ENCODE data around the gene AZI2. TPM values are rescaled to one million over a fixed set of nuclear protein-coding genes. Genes with fewer than 3 reads are reported as not detected.

The AZI2 gene
- total and polyA plus RNA-seq, 7 experiments from 2014 or later, result 39.2 to 54.0 (median 41.2) TPM

DNA sequence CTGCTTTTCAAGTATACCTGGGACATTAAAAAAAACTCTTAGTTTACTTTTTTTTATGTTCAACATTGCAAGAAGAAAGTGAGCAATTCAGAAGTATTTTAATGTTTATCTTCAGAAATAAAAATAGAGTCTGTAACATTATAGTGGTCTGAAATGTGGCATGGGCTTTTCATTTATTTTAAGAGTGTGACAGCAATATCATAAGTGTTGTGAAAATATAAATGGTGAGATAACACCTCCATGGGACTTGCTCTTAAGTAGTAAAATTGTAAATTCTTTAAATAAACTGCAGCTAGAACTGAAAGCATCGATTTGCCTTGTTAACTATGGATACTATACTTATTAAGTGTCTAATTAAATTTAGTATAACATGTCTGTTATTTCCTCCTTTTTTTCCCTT is 48.9 kb downstream of the AZI2 start:
- Mint-ChIP-seq H3K4me3 (no peak overlapping the region), H3K4me1 (peaks cover 12 to 29% (median 15%) of the 10 kb centered on the region in 7 donors)

DNA sequence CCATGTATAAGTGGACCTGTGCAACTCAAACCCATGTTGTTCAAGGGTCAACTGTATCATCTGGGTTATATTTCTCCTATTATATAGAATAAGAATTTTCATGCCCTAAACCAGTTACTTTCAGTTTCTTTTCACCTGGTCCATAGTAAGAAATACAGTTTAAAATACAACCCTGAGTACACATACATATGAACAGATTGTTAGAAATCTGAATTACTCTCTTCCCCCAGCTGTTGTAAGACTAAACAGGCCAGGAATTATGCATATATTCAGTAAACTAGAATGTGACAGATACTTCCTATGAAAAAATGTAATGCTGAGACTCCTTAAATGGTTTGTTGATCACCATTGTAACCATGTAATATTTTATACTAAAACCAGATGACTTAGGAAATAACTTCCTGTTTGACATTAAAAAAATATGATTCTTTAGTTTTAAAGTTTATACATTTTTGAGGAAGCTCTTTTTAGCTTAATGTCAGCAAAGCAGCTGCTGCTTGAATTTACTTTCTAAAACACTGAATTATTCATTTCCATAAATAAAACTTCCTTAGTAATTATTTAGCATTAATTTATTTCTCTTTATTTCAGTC is 52.6 kb downstream of the AZI2 start:
- Mint-ChIP-seq H3K27ac (peak overlapping the region in 2 of 9 donors; percentile 11 to 75), H3K9me3 (peaks cover 0 to 1% (median 0%) of the 10 kb centered on the region in 11 donors), H3K36me3 (peaks cover 0 to 26% (median 9%) of the 10 kb centered on the region in 5 donors), H3K4me3 (peak overlapping the region in 5 of 10 donors; percentile 2 to 51 (median 23)), H3K4me1 (peaks cover 15 to 38% (median 22%) of the 10 kb centered on the region in 7 donors), H3K27me3 (no peaks in the 10 kb centered on the region)
- H3K4me1 ChIP-seq (ENCODE audit: control insufficient read depth in 2 of 2, insufficient read depth in 2 of 2, low read length in 2 of 2), result peaks cover 0 to 16% of the 10 kb centered on the region in 2 donors
- no peaks in the 10 kb centered on the region for H3K36me3 ChIP-seq (ENCODE audit: control insufficient read depth in 2 of 3, insufficient read depth in 3 of 3, low read length in 3 of 3)
- intact Hi-C loops (cut with micrococcal nuclease), result loop anchor here in 1 of 2 donors (2.0 kb wide), 1 partner anchor 21 kb away; no protein-coding TSS in a partner anchor
- CTCF ChIA-PET, result interaction anchor here (1.0 kb wide), 1 partner anchor 32 kb away, joined by 3 read pairs; no protein-coding TSS in a partner anchor
- H3K4me3 ChIP-seq (ENCODE audit: low read length), result peak overlapping the region; percentile 19
- DNase-seq (no peak), ATAC-seq (peak; percentile 24)
- POLR2A ChIA-PET, result interaction anchor here (0.7 kb wide), 2 partner anchors 14 to 835 kb away, joined by 3 read pairs; no protein-coding TSS in a partner anchor
- no peaks in the 10 kb centered on the region for H3K9me3 ChIP-seq (ENCODE audit: control insufficient read depth in 2 of 3, low read length in 3 of 3)
- H3K27ac ChIP-seq (ENCODE audit: low read depth, low read length), result no peak overlapping the region
- H3K27me3 ChIP-seq (ENCODE audit: control insufficient read depth in 2 of 2, insufficient read depth in 2 of 2, low read length in 2 of 2), result no peaks in the 10 kb centered on the region

More for the DNA sequence above, 48.9 kb downstream of the AZI2 start:
- H3K27ac ChIP-seq (ENCODE audit: low read depth, low read length), result no peak overlapping the region
- H3K4me3 ChIP-seq (ENCODE audit: low read length), result no peak overlapping the region
- ATAC-seq, result no peak
- Mint-ChIP-seq H3K9me3 (no peaks in the 10 kb centered on the region), H3K36me3 (peaks cover 0 to 22% (median 5%) of the 10 kb centered on the region in 5 donors), H3K27ac (no peak overlapping the region), H3K27me3 (no peaks in the 10 kb centered on the region)
- H3K9me3 ChIP-seq (ENCODE audit: control insufficient read depth in 2 of 3, low read length in 3 of 3), result no peaks in the 10 kb centered on the region
- no peaks in the 10 kb centered on the region for H3K36me3 ChIP-seq (ENCODE audit: control insufficient read depth in 2 of 3, insufficient read depth in 3 of 3, low read length in 3 of 3)
- H3K27me3 ChIP-seq (ENCODE audit: control insufficient read depth in 2 of 2, insufficient read depth in 2 of 2, low read length in 2 of 2), result no peaks in the 10 kb centered on the region
- DNase-seq, result no peak
- ChIA-PET CTCF (no interaction called here), POLR2A (no interaction called here)
- intact Hi-C loops (cut with micrococcal nuclease), result no loop called here
- H3K4me1 ChIP-seq (ENCODE audit: control insufficient read depth in 2 of 2, insufficient read depth in 2 of 2, low read length in 2 of 2), result peaks cover 0 to 9% of the 10 kb centered on the region in 2 donors

DNA sequence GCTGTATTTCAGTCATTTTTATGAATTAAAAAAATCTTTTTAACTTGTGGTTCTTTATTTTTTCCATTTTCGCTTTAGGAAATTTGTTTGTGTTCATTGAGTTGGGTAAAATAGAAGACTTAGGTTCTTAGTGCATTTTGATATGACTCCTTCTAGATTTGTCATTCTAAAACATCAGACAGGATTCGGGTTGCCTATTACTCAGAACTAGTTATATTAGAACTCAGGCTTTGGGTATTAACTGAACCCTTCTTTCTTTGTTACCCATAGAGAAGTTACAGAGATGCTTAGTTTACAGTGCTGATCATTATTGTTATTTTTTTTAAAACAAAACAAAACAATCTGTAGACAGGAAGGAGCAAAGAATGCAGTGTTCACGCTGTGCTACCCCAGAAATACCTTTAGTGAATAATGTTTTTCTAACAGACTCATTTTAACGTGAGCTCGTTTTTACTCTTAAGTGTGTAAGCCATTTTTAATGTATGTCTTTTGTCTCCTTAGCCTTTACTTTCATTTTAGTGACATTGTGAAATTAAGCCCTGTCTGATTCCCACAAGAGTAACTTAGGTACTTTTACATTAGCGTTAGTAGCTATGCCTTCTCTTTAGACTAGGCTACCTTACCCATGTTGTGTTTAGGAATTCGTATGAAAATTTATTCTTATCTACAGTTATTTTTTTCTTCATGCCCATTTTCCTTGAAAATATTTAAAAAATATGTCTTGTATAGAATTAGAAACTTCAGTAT is 53.8 kb downstream of the AZI2 start:
- no peaks in the 10 kb centered on the region for H3K27me3 ChIP-seq (ENCODE audit: control insufficient read depth in 2 of 2, insufficient read depth in 2 of 2, low read length in 2 of 2)
- H3K27ac ChIP-seq (ENCODE audit: low read depth, low read length), result no peak overlapping the region
- DNase-seq (no peak), ATAC-seq (no peak)
- H3K4me3 ChIP-seq (ENCODE audit: low read length), result peak overlapping the region; percentile 19
- Mint-ChIP-seq H3K4me1 (peaks cover 18 to 30% (median 21%) of the 10 kb centered on the region in 7 donors), H3K9me3 (peaks cover 0 to 4% (median 0%) of the 10 kb centered on the region in 11 donors), H3K27me3 (no peaks in the 10 kb centered on the region), H3K36me3 (peaks cover 0 to 29% (median 15%) of the 10 kb centered on the region in 5 donors), H3K27ac (peak overlapping the region in 2 of 9 donors; percentile 14 to 75), H3K4me3 (peak overlapping the region in 1 of 10 donors; percentile 23)
- H3K4me1 ChIP-seq (ENCODE audit: control insufficient read depth in 2 of 2, insufficient read depth in 2 of 2, low read length in 2 of 2), result peaks cover 0 to 20% of the 10 kb centered on the region in 2 donors
- ChIA-PET POLR2A (no interaction called here), CTCF (interaction anchor here (0.6 to 0.7 kb wide), 3 partner anchors 53 to 569 kb away, joined by 3 to 4 read pairs (median 3); partner anchors contain the start of gene CMC1)
- no peaks in the 10 kb centered on the region for H3K9me3 ChIP-seq (ENCODE audit: control insufficient read depth in 2 of 3, low read length in 3 of 3)
- no peaks in the 10 kb centered on the region for H3K36me3 ChIP-seq (ENCODE audit: control insufficient read depth in 2 of 3, insufficient read depth in 3 of 3, low read length in 3 of 3)
- intact Hi-C loops (cut with micrococcal nuclease), result no loop called here

DNA sequence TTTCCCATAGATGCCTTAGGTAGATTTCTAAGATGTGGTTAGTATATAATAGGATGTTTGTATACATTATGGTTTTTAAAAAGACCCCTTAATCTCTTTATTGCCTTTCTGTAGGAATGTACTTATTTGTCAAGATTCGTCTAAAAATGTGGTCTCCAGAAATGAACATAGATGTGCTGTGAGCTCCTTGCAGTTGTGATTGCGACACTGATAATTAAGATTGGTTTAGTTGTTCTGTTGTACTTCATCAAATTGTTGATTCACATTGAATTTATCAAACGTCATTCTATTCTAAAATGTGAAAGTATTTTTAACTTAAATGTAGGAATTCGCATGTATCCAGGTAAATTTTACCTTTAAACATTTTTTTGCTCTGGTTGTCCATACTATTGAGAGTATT is 56.0 kb downstream of the AZI2 start:
- intact Hi-C loops (cut with micrococcal nuclease), result no loop called here
- no peaks in the 10 kb centered on the region for H3K36me3 ChIP-seq (ENCODE audit: control insufficient read depth in 2 of 3, insufficient read depth in 3 of 3, low read length in 3 of 3)
- no peak for ATAC-seq
- POLR2A ChIA-PET, result interaction anchor here (0.7 kb wide), 1 partner anchor 1107 kb away, joined by 3 read pairs; no protein-coding TSS in a partner anchor
- no peak for DNase-seq
- H3K27ac ChIP-seq (ENCODE audit: low read depth, low read length), result no peak overlapping the region
- H3K4me3 Mint-ChIP-seq, result peak overlapping the region in 2 of 10 donors; percentile 3 to 74
- H3K36me3 Mint-ChIP-seq, result peaks cover 0 to 29% (median 17%) of the 10 kb centered on the region in 5 donors
- H3K4me1 Mint-ChIP-seq, result peaks cover 18 to 30% (median 21%) of the 10 kb centered on the region in 7 donors
- H3K9me3 Mint-ChIP-seq, result peaks cover 0 to 4% (median 0%) of the 10 kb centered on the region in 11 donors
- no peaks in the 10 kb centered on the region for H3K9me3 ChIP-seq (ENCODE audit: control insufficient read depth in 2 of 3, low read length in 3 of 3)
- no peak overlapping the region for H3K27ac Mint-ChIP-seq
- no peaks in the 10 kb centered on the region for H3K27me3 ChIP-seq (ENCODE audit: control insufficient read depth in 2 of 2, insufficient read depth in 2 of 2, low read length in 2 of 2)
- H3K27me3 Mint-ChIP-seq, result no peaks in the 10 kb centered on the region
- H3K4me1 ChIP-seq (ENCODE audit: control insufficient read depth in 2 of 2, insufficient read depth in 2 of 2, low read length in 2 of 2), result peaks cover 0 to 20% of the 10 kb centered on the region in 2 donors
- CTCF ChIA-PET, result interaction anchor here (0.7 kb wide), 1 partner anchor 35 kb away, joined by 3 read pairs; no protein-coding TSS in a partner anchor
- H3K4me3 ChIP-seq (ENCODE audit: low read length), result peak overlapping the region; percentile 8

DNA sequence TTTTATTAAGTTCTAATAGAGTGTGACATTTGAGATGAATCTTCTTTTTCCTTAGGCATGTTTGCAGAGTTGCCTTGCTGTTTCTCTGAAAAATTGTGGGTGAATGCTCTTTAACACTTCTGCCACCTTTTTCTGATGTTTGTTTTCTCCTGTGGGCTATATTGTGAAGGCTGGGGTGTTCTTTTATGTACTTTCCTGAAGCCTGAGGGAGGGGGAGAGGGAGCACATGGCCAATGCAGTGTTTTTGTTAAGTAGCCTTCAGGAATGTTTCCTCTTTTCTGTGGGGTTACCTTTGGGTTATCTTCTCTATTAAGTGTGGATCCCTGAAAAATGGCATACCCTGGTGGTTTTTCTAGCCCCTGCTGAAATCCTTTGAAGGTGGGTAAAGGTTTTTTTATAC is 57.0 kb downstream of the AZI2 start:
- Histone ChIP-seq H3K36me3 (ENCODE audit: control insufficient read depth in 2 of 3, insufficient read depth in 3 of 3, low read length in 3 of 3) (no peaks in the 10 kb centered on the region), H3K27me3 (ENCODE audit: control insufficient read depth in 2 of 2, insufficient read depth in 2 of 2, low read length in 2 of 2) (no peaks in the 10 kb centered on the region), H3K4me1 (ENCODE audit: control insufficient read depth in 2 of 2, insufficient read depth in 2 of 2, low read length in 2 of 2) (peaks cover 0 to 20% of the 10 kb centered on the region in 2 donors), H3K9me3 (ENCODE audit: control insufficient read depth in 2 of 3, low read length in 3 of 3) (no peaks in the 10 kb centered on the region), H3K4me3 (ENCODE audit: low read length) (no peak overlapping the region), H3K27ac (ENCODE audit: low read depth, low read length) (no peak overlapping the region)
- H3K4me1 Mint-ChIP-seq, result peaks cover 15 to 30% (median 23%) of the 10 kb centered on the region in 7 donors
- intact Hi-C loops (cut with micrococcal nuclease), result no loop called here
- no peaks in the 10 kb centered on the region for H3K27me3 Mint-ChIP-seq
- ChIA-PET POLR2A (no interaction called here), CTCF (no interaction called here)
- DNase-seq (no peak), ATAC-seq (no peak)
- peak overlapping the region in 1 of 10 donors; percentile 74 for H3K4me3 Mint-ChIP-seq
- peaks cover 0 to 4% (median 0%) of the 10 kb centered on the region in 11 donors for H3K9me3 Mint-ChIP-seq
- H3K27ac Mint-ChIP-seq, result peak overlapping the region in 1 of 9 donors; percentile 32
- H3K36me3 Mint-ChIP-seq, result peaks cover 0 to 25% (median 12%) of the 10 kb centered on the region in 5 donors

DNA sequence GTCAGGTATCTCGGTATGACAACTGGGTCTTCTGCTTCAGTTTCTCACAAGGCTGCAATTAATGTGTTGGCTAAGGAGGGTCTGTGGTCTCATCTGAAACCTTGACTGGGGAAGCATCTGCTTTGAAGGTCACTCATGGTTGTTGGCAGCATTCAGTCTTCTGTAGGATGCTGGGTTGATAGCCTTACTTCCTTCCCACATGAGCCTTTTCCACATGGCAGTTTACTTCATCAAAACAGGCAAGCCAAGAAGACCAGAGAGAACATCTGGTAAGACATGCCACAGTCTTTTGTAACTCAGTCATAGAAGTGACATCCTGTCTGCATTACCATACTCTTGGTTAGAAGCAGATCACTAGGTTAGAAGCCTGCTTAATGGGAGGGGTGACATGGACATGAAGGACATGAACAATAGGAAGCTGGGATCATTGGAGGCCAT is 57.7 kb downstream of the AZI2 start:
- POLR2A ChIA-PET, result no interaction called here
- H3K27me3 ChIP-seq (ENCODE audit: control insufficient read depth in 2 of 2, insufficient read depth in 2 of 2, low read length in 2 of 2), result no peaks in the 10 kb centered on the region
- intact Hi-C loops (cut with micrococcal nuclease), result no loop called here
- peaks cover 0 to 25% (median 12%) of the 10 kb centered on the region in 5 donors for H3K36me3 Mint-ChIP-seq
- peaks cover 0 to 15% of the 10 kb centered on the region in 2 donors for H3K4me1 ChIP-seq (ENCODE audit: control insufficient read depth in 2 of 2, insufficient read depth in 2 of 2, low read length in 2 of 2)
- H3K36me3 ChIP-seq (ENCODE audit: control insufficient read depth in 2 of 3, insufficient read depth in 3 of 3, low read length in 3 of 3), result no peaks in the 10 kb centered on the region
- no peak for ATAC-seq
- no peak overlapping the region for H3K4me3 ChIP-seq (ENCODE audit: low read length)
- no peak overlapping the region for H3K27ac ChIP-seq (ENCODE audit: low read depth, low read length)
- DNase-seq, result no peak
- H3K4me1 Mint-ChIP-seq, result peaks cover 13 to 32% (median 22%) of the 10 kb centered on the region in 7 donors
- H3K9me3 Mint-ChIP-seq, result peaks cover 0 to 4% (median 0%) of the 10 kb centered on the region in 11 donors
- CTCF ChIA-PET, result no interaction called here
- H3K27ac Mint-ChIP-seq, result no peak overlapping the region
- H3K4me3 Mint-ChIP-seq, result no peak overlapping the region
- H3K27me3 Mint-ChIP-seq, result no peaks in the 10 kb centered on the region
- no peaks in the 10 kb centered on the region for H3K9me3 ChIP-seq (ENCODE audit: control insufficient read depth in 2 of 3, low read length in 3 of 3)

All from naive thymus-derived CD4-positive, alpha-beta T cell (primary cell).